ENCODE results near the gene SORBS2. TPM values are rescaled to one million over a fixed set of nuclear protein-coding genes. Genes with fewer than 3 reads are reported as not detected.

The SORBS2 gene
- total and polyA plus RNA-seq, 2 donors (not counting 1 experiment from before 2014, with no cell fraction given): 0.25 to 0.89 TPM

- DNase-seq (no peak), ATAC-seq (ENCODE audit: low read depth) (no peak)
- 100% methylated on average over 1 of the region's 1 CpG for WGBS (ENCODE audit: insufficient coverage)
- Histone ChIP-seq H2AFZ (ENCODE audit: insufficient read depth, low read depth, low read length, poor library complexity, severe bottlenecking) (no peak overlapping the region), H3K4me2 (replicated peaks; ENCODE audit: low read depth, low read length, poor library complexity, severe bottlenecking) (no peak overlapping the region), H3K4me1 (ENCODE audit: control insufficient read depth in 2 of 2, insufficient read depth in 2 of 2, low read length in 2 of 2) (no peaks in the 10 kb centered on the region), H4K20me1 (ENCODE audit: control insufficient read depth, insufficient read depth, low read length, poor library complexity, severe bottlenecking) (no peaks in the 10 kb centered on the region), H3K27ac (ENCODE audit: low read length in 2 of 2) (no peak overlapping the region), H3K79me2 (ENCODE audit: control insufficient read depth, insufficient read depth, low read length) (no peaks in the 10 kb centered on the region), H3K4me3 (ENCODE audit: control extremely low read depth in 1 of 5, extremely low read depth in 1 of 5, insufficient read depth in 1 of 5, low read depth in 2 of 5, low read length in 4 of 5) (no peak overlapping the region), H3K9me3 (ENCODE audit: control extremely low read depth in 1 of 3, control insufficient read depth in 2 of 3, insufficient read depth in 1 of 3, low read length in 2 of 3) (no peaks in the 10 kb centered on the region), H3K36me3 (replicated peaks in 1 of 2; ENCODE audit: control extremely low read depth in 1 of 2, control insufficient read depth in 1 of 2, extremely low read depth in 1 of 2, insufficient read depth in 2 of 2, low read length in 1 of 2) (no peaks in the 10 kb centered on the region), H3K27me3 (replicated peaks in 1 of 4; ENCODE audit: control extremely low read depth in 1 of 4, control insufficient read depth in 3 of 4, insufficient read depth in 4 of 4, low read length in 3 of 4) (peaks cover 0 to 2% (median 0%) of the 10 kb centered on the region in 4 experiments), H3K9ac (ENCODE audit: low read length) (no peak overlapping the region)
- H3K27ac Mint-ChIP-seq: no peak overlapping the region
- intact Hi-C loops (cut with micrococcal nuclease): no loop called here
- H3K9me3 Mint-ChIP-seq (ENCODE audit: insufficient read depth): no peaks in the 10 kb centered on the region
- POLR2A ChIA-PET: no interaction called here
- no peaks in the 10 kb centered on the region for H3K4me1 Mint-ChIP-seq
- TF ChIP-seq, protein P1, sequence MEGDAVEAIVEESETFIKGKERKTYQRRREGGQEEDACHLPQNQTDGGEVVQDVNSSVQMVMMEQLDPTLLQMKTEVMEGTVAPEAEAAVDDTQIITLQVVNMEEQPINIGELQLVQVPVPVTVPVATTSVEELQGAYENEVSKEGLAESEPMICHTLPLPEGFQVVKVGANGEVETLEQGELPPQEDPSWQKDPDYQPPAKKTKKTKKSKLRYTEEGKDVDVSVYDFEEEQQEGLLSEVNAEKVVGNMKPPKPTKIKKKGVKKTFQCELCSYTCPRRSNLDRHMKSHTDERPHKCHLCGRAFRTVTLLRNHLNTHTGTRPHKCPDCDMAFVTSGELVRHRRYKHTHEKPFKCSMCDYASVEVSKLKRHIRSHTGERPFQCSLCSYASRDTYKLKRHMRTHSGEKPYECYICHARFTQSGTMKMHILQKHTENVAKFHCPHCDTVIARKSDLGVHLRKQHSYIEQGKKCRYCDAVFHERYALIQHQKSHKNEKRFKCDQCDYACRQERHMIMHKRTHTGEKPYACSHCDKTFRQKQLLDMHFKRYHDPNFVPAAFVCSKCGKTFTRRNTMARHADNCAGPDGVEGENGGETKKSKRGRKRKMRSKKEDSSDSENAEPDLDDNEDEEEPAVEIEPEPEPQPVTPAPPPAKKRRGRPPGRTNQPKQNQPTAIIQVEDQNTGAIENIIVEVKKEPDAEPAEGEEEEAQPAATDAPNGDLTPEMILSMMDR (IDR thresholded peaks at IDR 0.05): no peak
- TF ChIP-seq EZH2 (IDR thresholded peaks at IDR 0.05; ENCODE audit: borderline replicate concordance, insufficient read depth, low read depth, low read length, poor library complexity, severe bottlenecking): no peak
- H3K27me3 Mint-ChIP-seq: peaks cover 3% of the 10 kb centered on the region
- CTCF ChIA-PET: interaction anchor here (0.8 kb wide), 1 partner anchor 30 kb away, joined by 3 read pairs; no protein-coding TSS in a partner anchor
- no peak overlapping the region for H3K4me3 Mint-ChIP-seq
These were observed 263.4 kb downstream of the SORBS2 start for GRCh38 chr4:185548587-185548986.

DNA sequence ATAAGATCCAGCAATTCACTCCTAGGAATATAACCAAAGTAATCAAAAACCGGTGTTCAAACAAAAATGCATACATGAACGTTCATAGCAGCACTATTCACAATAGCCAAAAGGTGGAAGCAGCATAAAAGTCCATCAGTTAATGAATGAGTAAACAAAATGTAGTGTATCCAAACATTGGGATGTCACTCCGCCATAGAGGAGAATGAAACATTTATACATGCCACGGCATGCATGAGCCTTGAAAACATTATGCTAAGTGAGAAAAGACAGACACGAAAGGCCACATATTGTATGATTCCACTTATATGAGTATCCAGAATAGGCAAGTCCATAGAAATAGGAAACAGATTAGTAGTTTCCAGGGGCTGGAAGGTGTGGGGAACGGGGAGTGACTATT lies 265.7 kb downstream of the SORBS2 start:
- no peak overlapping the region for H3K27ac ChIP-seq (ENCODE audit: low read length in 2 of 2)
- Mint-ChIP-seq H3K27ac (no peak overlapping the region), H3K27me3 (peaks cover 8% of the 10 kb centered on the region), H3K4me1 (no peaks in the 10 kb centered on the region), H3K9me3 (ENCODE audit: insufficient read depth) (no peaks in the 10 kb centered on the region), H3K4me3 (no peak overlapping the region)
- no peaks in the 10 kb centered on the region for H3K4me1 ChIP-seq (ENCODE audit: control insufficient read depth in 2 of 2, insufficient read depth in 2 of 2, low read length in 2 of 2)
- no peak for ATAC-seq (ENCODE audit: low read depth)
- no peaks in the 10 kb centered on the region for H3K79me2 ChIP-seq (ENCODE audit: control insufficient read depth, insufficient read depth, low read length)
- no peak overlapping the region for H2AFZ ChIP-seq (ENCODE audit: insufficient read depth, low read depth, low read length, poor library complexity, severe bottlenecking)
- peaks cover 0 to 8% (median 0%) of the 10 kb centered on the region in 4 experiments for H3K27me3 ChIP-seq (replicated peaks in 1 of 4; ENCODE audit: control extremely low read depth in 1 of 4, control insufficient read depth in 3 of 4, insufficient read depth in 4 of 4, low read length in 3 of 4)
- H4K20me1 ChIP-seq (ENCODE audit: control insufficient read depth, insufficient read depth, low read length, poor library complexity, severe bottlenecking): no peaks in the 10 kb centered on the region
- no peak overlapping the region for H3K4me2 ChIP-seq (replicated peaks; ENCODE audit: low read depth, low read length, poor library complexity, severe bottlenecking)
- H3K9me3 ChIP-seq (ENCODE audit: control extremely low read depth in 1 of 3, control insufficient read depth in 2 of 3, insufficient read depth in 1 of 3, low read length in 2 of 3): no peaks in the 10 kb centered on the region
- ChIA-PET POLR2A (no interaction called here), CTCF (no interaction called here)
- TF ChIP-seq EZH2 (IDR thresholded peaks at IDR 0.05; ENCODE audit: borderline replicate concordance, insufficient read depth, low read depth, low read length, poor library complexity, severe bottlenecking): no peak
- TF ChIP-seq, protein P1 (IDR thresholded peaks at IDR 0.05): no peak
- intact Hi-C loops (cut with micrococcal nuclease): no loop called here
- 64% methylated on average over 1 of the region's 6 CpGs for WGBS (ENCODE audit: insufficient coverage)
- H3K9ac ChIP-seq (ENCODE audit: low read length): no peak overlapping the region
- H3K36me3 ChIP-seq (replicated peaks in 1 of 2; ENCODE audit: control extremely low read depth in 1 of 2, control insufficient read depth in 1 of 2, extremely low read depth in 1 of 2, insufficient read depth in 2 of 2, low read length in 1 of 2): no peaks in the 10 kb centered on the region
- H3K4me3 ChIP-seq (ENCODE audit: control extremely low read depth in 1 of 5, extremely low read depth in 1 of 5, insufficient read depth in 1 of 5, low read depth in 2 of 5, low read length in 4 of 5): no peak overlapping the region
- no peak for DNase-seq
